HG03457 (cell line): Measurements from ENCODE around the gene EIF2AK3.
"Not testable (repeated sequence)": the region's sequence is repeated elsewhere in the genome, so short reads cannot be mapped to it uniquely, and the experiment has no call there.

Source experiments
- ATAC-seq: cut with Tn5 transposase; IDR thresholded peaks from one replicate; pipeline ENCODE4 v1.9.1; 2021; ENCODE audit warnings: moderate number of reproducible peaks; ENCODE audit not compliant: unreplicated experiment

EIF2AK3 gene

DNA sequence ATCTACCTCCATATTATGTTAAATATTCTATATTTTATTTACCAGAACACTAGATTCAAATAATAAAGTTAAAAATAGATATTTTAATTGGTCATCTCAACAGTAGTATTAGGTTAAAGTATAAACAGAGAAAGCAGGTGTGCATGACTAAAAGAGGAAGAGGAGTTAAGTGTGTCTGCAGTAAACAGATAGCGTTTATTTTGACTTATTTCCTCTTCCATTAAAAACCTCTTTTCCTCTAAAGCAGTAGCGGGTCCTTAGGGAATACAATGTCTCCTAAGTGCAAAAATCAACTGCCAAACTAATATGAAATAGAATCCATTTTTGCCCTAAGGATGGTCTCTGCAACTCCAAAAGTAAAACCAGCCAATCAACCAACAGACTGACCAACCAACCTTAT, 27.7 kb downstream of the EIF2AK3 start:
- no peak for ATAC-seq

DNA sequence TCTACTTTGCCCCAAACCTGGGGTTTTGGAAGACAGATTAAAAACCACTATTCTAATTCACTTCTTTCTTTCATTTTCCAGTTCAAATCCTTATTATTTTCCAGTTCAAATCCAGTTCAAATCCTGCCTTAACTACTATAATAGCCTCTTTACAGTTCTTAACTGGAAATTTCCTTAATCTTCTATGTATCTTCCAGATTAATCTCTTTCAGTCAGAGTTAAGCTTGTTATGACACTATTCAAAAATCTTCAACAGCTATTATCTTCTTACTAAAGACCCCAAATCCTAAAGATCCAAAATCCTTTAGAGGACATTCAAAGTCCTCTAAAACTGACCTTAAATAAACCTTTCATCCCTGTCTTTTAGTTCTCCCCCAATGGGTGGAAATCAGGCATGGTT, 30.1 kb downstream of the EIF2AK3 start:
- ATAC-seq, result no peak

DNA sequence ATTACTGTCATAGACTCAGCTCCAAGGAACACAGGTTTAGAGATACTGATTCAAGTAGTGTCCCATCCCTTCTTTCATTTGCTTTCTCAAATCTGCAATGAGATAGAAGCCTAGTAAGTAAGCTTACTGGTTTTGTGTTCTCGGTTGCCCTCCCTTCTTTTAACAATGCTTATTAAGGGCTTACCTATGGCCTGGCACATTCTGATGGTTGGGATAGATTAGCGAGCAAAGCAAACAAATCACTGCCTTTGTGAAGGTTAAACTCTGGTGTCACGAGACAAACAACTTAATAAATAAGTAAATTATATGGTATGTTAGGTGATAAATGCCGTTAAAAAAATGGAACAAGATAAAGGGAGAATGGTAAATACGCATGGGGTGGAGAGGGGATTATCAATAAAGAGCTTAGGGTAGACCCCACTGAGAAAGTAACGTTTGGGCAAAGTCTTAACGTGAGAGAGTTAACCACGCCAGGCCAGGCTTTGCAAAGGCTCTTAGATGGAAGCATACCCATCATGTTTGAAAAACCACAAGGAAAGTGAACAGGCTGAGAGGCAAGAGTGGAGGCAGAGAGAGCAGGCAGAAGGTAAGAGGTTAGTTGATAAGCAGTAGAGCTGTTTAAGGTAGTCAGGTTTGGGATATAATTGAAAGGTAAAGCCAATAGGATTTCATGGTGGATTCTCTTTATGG, 31.0 kb downstream of the EIF2AK3 start:
- ATAC-seq, result no peak

GRCh38 chr2:88591698-88592097, 35.6 kb downstream of the EIF2AK3 start:
- no peak for ATAC-seq

DNA sequence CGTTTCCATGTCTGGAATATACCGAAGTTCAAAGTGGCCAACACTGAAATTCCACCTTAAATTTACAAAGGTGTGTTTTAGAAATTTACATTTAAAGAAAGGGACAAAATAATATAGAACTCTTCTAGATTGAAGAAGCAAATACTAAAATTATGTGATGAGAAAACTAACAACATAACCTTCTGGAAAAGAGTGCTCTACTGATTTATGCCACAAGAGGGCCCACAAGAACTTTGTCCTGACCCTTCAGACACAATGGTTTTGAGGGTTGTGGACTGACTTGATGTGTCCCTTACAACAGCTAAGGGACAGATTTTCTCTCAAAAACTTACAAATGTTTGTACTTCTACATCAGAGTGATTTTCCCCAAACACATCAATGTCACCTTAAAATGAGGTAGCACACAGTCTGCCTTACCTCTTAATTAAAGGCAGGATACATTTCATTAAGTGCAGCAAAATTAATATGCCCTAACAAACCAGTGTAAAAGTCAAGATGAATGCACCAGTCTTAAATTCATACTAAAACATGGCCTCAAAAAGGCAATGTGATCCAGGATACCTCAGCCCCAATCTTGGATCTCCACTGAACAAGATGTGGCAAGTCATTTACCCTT, 36.2 kb downstream of the EIF2AK3 start:
- no peak for ATAC-seq

- ATAC-seq, result no peak
These were observed 41.3 kb downstream of the EIF2AK3 start for GRCh38 chr2:88585969-88586368.

DNA sequence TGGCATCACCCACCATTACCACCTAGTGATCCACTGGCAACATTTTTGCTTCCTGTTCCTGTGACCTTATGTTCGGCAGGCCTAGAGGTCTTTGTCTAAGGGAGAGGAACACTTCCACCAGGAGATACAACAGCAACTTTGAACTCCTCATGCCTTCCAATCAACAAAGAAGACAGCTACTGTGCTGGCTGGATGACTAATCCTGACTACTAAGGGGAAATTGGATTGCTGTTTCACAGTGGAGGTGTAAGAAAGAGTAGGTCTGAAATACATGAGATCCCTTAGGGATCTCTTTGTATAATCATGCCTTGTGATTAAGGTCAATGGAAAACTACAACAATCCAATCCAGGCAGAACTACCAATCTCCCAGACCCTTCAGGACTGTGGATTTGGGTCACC, 45.2 kb downstream of the EIF2AK3 start:
- ATAC-seq, result no peak

- ATAC-seq, result no peak
These were observed 47.2 kb downstream of the EIF2AK3 start for GRCh38 chr2:88580088-88580487.

DNA sequence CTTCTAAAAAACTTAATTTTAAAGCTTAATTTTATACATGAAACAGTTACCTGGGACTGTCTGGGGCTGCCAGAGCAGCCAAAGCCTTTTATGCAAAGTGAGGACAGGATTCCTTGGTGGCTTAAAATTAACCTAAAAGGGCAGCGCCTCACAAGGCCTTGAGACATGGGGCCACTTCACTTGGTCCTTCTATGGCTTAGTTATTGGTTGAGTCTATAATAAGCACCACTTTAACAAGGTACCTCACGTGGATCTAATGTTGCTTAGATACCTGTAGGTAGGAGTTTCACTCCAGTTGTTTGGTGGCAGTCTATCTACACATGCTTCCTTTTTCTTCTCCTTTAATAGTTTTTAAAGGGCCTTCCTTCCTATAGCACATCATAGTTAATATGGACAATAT, 51.6 kb downstream of the EIF2AK3 start:
- ATAC-seq, result no peak

- ATAC-seq, result no peak
These were observed 52.2 kb downstream of the EIF2AK3 start for GRCh38 chr2:88575051-88575450.

- no peak for ATAC-seq
These were observed 52.8 kb downstream of the EIF2AK3 start for GRCh38 chr2:88574445-88574844.

DNA sequence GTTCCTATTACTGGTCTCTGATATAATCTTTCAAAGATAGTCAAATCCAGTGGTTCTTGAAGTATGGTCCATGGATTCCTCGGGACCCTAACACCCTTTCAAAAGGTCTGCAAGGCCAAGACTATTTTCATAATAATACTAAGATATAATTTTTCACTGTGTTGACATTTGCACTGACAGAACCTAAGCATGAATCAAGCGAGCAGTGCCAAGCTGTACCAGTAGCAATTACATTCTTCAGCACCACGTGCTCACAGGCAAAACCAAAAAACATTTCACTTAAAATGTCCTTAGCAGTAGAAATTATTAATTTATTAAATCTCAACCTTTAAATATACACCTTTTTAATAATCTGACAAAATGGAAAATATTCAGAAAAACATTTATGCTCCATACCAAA, 59.1 kb downstream of the EIF2AK3 start:
- ATAC-seq, result no peak

- ATAC-seq, result no peak
These were observed 62.9 kb downstream of the EIF2AK3 start for GRCh38 chr2:88564402-88564801.

GRCh38 chr2:88563129-88563528, 64.1 kb downstream of the EIF2AK3 start:
- no peak for ATAC-seq

- no peak for ATAC-seq
These were observed 65.4 kb downstream of the EIF2AK3 start for GRCh38 chr2:88561646-88562388.

DNA sequence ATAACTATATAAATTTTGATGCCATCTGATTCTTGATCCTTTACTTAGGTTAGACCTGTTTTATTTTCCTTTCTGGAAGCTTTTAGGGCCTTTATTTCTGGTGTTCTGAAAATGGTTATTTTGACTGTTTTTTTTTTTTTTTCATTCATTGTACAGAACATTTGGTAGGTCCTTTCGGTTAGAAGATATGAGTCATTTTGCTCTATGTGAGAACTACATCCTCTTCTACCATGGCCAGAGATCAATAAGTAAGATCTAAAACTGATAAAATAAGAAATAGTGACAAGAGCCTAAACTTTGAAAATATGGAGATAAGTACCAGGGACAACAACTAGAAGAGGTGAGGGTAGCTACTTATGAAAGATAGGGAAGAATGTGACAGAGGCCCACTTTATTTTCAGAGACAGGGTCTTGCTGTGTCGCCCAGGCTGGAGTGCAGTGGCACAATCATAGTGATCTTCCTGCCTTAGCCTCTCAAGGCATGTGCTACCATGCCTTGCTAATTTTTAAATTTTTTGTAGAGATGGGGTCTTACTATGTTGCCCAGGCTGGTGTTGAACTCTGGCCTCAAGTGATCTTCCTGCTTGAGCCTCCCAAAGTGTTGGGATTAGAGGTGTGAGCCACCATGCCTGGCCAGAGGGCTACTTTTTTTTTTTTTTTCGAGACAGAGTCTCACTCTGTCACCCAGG, 66.5 kb downstream of the EIF2AK3 start:
- ATAC-seq, result no peak

GRCh38 chr2:88557290-88557689, 70.0 kb downstream of the EIF2AK3 start:
- ATAC-seq, result no peak

DNA sequence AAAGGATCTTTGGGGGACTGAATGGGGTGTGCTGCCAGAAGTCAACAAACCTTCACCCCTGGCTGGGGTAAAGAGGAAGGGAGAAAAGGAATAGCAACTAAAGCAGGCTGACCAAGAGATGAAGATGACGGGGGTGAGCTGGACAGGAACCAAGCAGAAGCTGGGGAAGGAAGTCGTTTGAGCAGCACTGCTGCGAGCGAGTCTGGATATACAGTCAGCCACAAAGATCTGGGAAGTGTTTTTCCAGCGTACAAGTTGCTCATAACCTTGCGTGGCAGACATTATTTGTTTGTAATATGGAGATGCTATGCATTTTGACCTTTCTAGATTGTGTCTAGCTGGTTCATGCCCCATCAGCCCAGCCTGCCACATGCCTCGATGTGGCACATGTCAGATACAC, 71.2 kb downstream of the EIF2AK3 start:
- no peak for ATAC-seq

DNA sequence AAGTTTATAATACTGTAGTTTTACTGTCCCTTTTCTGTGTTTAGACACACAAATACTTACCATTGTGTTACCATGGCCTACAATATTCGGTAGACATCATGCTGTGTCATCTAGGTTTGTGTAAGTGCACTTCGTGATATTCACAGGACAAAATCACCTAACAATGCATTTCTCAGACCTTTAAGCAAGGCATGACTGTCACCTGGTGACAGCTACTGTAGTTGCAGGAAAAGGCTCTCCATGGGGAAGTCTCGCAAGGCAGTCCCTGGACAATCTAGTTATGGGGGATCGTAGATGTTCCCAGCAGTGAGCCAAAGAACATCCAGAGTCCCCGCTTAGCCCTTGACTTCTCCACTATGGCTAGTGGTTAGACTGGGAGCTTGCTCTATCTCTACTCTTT, 73.1 kb downstream of the EIF2AK3 start:
- ATAC-seq, result no peak

- no peak for ATAC-seq
These were observed 77.5 kb downstream of the EIF2AK3 start for GRCh38 chr2:88549616-88550292.

GRCh38 chr2:88546291-88546690, 81.0 kb downstream of the EIF2AK3 start:
- not testable (repeated sequence) for ATAC-seq
